OCI-LY3 (cell line): ENCODE measurements around the gene RBPJ.
A peak's percentile ranks its signal among the peaks of the same experiment; 100 is the strongest.

Experiments
- H2AFZ ChIP-seq: fragments of 200-600, 300-600 bp; shearing (Covaris generic); 2 replicates; pipeline ENCODE4 v1.6.0; 2014; ENCODE audit warnings: antibody characterized with exemption, low read depth, low read length
- H3K27ac ChIP-seq: fragments of 200-600, 300-600 bp; sonication (generic); 2 replicates; pipeline ENCODE4 v1.5.1; 2014; ENCODE audit warnings: mild to moderate bottlenecking, low read length, moderate library complexity, mixed read lengths
- H3K27me3 ChIP-seq: fragments of 200-600, 300-600 bp; sonication (generic); 2 replicates; pipeline ENCODE4 v1.6.1; 2014; ENCODE audit warnings: low read depth, low read length, mixed read lengths
- H3K36me3 ChIP-seq: fragments of 200-600, 300-600 bp; sonication (generic); replicated peaks from 2 replicates; pipeline ENCODE3; 2014; ENCODE audit warnings: low read depth, low read length, mixed read lengths
- H3K4me1 ChIP-seq: fragments of 300-600, 200-600 bp; sonication (generic); 2 replicates; pipeline ENCODE4 v1.6.1; 2014; ENCODE audit warnings: low read length, mixed read lengths
- H3K4me2 ChIP-seq: fragments of 200-600, 300-600 bp; sonication (generic); 2 replicates; pipeline ENCODE4 v1.6.1; 2014; ENCODE audit warnings: low read length, mixed read lengths
- H3K4me3 ChIP-seq: fragments of 300-600, 200-600 bp; sonication (generic); 2 replicates; pipeline ENCODE4 v1.5.1; 2014; ENCODE audit warnings: antibody characterized with exemption, mild to moderate bottlenecking, low read length, moderate library complexity
- H3K79me2 ChIP-seq: fragments of 300-600, 200-600 bp; shearing (Covaris generic); 2 replicates; pipeline ENCODE4 v1.6.1; 2014; ENCODE audit warnings: mild to moderate bottlenecking, low read length, mixed read lengths
- H3K9ac ChIP-seq: fragments of 300-600, 200-600 bp; shearing (Covaris generic); 2 replicates; pipeline ENCODE4 v1.6.0; 2014; ENCODE audit warnings: mild to moderate bottlenecking, low read length, moderate library complexity
- H3K9me3 ChIP-seq: fragments of 200-600, 300-600 bp; shearing (Covaris generic); 2 replicates; pipeline ENCODE4 v1.6.1; 2014; ENCODE audit warnings: low read length, mixed read lengths; ENCODE audit not compliant: insufficient read depth
- H4K20me1 ChIP-seq: fragments of 200-600, 300-600 bp; sonication (generic); 2 replicates; pipeline ENCODE4 v1.6.1; 2016; ENCODE audit warnings: low read length, mixed read lengths; ENCODE audit not compliant: insufficient read depth
- CTCF ChIP-seq: fragments of 200-600, 300-600 bp; sonication (generic); IDR thresholded peaks from 2 replicates; pipeline ENCODE4 v1.5.1; 2014; ENCODE audit warnings: antibody characterized with exemption, low read length, low read depth
- EZH2phosphoT487 ChIP-seq: fragments of 200-600 bp; shearing (Covaris generic); IDR thresholded peaks from 2 replicates; pipeline ENCODE4 v1.6.1; 2018; ENCODE audit warnings: antibody characterized with exemption, mixed run types, low read depth

Gene RBPJ

GRCh38 chr4:26457412-26457811 is 136.6 kb downstream of the RBPJ start:
- no peak overlapping the region for H3K27ac ChIP-seq
- peaks cover 9% of the 10 kb centered on the region for H3K4me1 ChIP-seq

GRCh38 chr4:26458157-26458561 is 137.3 kb downstream of the RBPJ start:
- H3K9me3 ChIP-seq = peaks cover under 1% of the 10 kb centered on the region; the same call in 1 of the 2 replicates
- H3K27ac ChIP-seq = no peak overlapping the region
- no peaks in the 10 kb centered on the region for H3K79me2 ChIP-seq
- no peak overlapping the region for H3K4me2 ChIP-seq
- TF ChIP-seq CTCF (0 out of 2 replicates have a peak, but pooled peaks have one; percentile 4), EZH2phosphoT487 (no peak)
- H3K27me3 ChIP-seq = peaks cover 9% of the 10 kb centered on the region
- H3K36me3 ChIP-seq = no peaks in the 10 kb centered on the region
- H2AFZ ChIP-seq = no peak overlapping the region
- H3K4me3 ChIP-seq = no peak overlapping the region
- H3K9ac ChIP-seq = no peak overlapping the region
- peaks cover 9% of the 10 kb centered on the region for H3K4me1 ChIP-seq
- H4K20me1 ChIP-seq = no peaks in the 10 kb centered on the region

More at GRCh38 chr4:26457412-26457811, 136.6 kb downstream of the RBPJ start:
- Histone ChIP-seq H3K9ac (no peak overlapping the region), H4K20me1 (no peaks in the 10 kb centered on the region), H2AFZ (no peak overlapping the region), H3K36me3 (no peaks in the 10 kb centered on the region), H3K79me2 (no peaks in the 10 kb centered on the region), H3K9me3 (no peaks in the 10 kb centered on the region), H3K4me2 (no peak overlapping the region), H3K27me3 (peaks cover 3% of the 10 kb centered on the region), H3K4me3 (no peak overlapping the region)
- no peak for TF ChIP-seq EZH2phosphoT487
- TF ChIP-seq CTCF = no peak

GRCh38 chr4:26459054-26459755 is 138.4 kb downstream of the RBPJ start:
- H3K79me2 ChIP-seq = no peaks in the 10 kb centered on the region
- no peak for TF ChIP-seq EZH2phosphoT487
- TF ChIP-seq CTCF = peak; percentile 75
- peaks cover 9% of the 10 kb centered on the region for H3K4me1 ChIP-seq
- H3K9me3 ChIP-seq = peaks cover 5% of the 10 kb centered on the region; the same call in 1 of the 2 replicates
- H3K36me3 ChIP-seq = no peaks in the 10 kb centered on the region
- peak overlapping the region; percentile 66 for H3K4me3 ChIP-seq
- H3K27me3 ChIP-seq = peaks cover 16% of the 10 kb centered on the region
- no peak overlapping the region for H3K27ac ChIP-seq
- no peak overlapping the region for H3K9ac ChIP-seq
- no peak overlapping the region for H2AFZ ChIP-seq
- peak overlapping the region; percentile 65 for H3K4me2 ChIP-seq
- no peaks in the 10 kb centered on the region for H4K20me1 ChIP-seq

- no peak overlapping the region for H2AFZ ChIP-seq
These were observed 139.1 kb downstream of the RBPJ start for GRCh38 chr4:26459756-26460530.

More at GRCh38 chr4:26459756-26460530, 139.1 kb downstream of the RBPJ start:
- Histone ChIP-seq H3K27me3 (peaks cover 23% of the 10 kb centered on the region), H4K20me1 (no peaks in the 10 kb centered on the region), H3K79me2 (no peaks in the 10 kb centered on the region), H3K4me3 (no peak overlapping the region), H3K4me1 (peaks cover 9% of the 10 kb centered on the region), H3K27ac (no peak overlapping the region), H3K4me2 (peak overlapping the region; percentile 65; the same call in 1 of the 2 replicates), H3K9me3 (peaks cover 5% of the 10 kb centered on the region; the same call in 1 of the 2 replicates), H3K9ac (no peak overlapping the region), H3K36me3 (no peaks in the 10 kb centered on the region)
- TF ChIP-seq CTCF = no peak
